Nephron progenitor cell (in vitro differentiated cells): ENCODE measurements around the gene DDX54.

ENCODE experiments used
- DNase-seq: peaks from one replicate; pipeline ENCODE4 v3.0.0; 2021
- H3K27ac Mint-ChIP-seq: 2 replicates; pipeline ENCODE4 v1.8.0; 2021; ENCODE audit warnings: mild to moderate bottlenecking, moderate library complexity, mixed read lengths
- H3K27me3 Mint-ChIP-seq: 2 replicates; pipeline ENCODE4 v1.8.0; 2021; ENCODE audit warnings: mild to moderate bottlenecking, low read depth, mixed read lengths; ENCODE audit not compliant: poor library complexity
- H3K36me3 Mint-ChIP-seq: 2 replicates; pipeline ENCODE4 v1.8.0; 2021; ENCODE audit warnings: low read depth, mixed read lengths
- H3K4me1 Mint-ChIP-seq: 2 replicates; pipeline ENCODE4 v1.8.0; 2021; ENCODE audit warnings: mixed read lengths
- H3K4me3 Mint-ChIP-seq: 2 replicates; pipeline ENCODE4 v1.8.0; 2021; ENCODE audit warnings: mild to moderate bottlenecking, moderate library complexity, mixed read lengths
- H3K9me3 Mint-ChIP-seq: 2 replicates; pipeline ENCODE4 v1.8.0; 2021; ENCODE audit warnings: mild to moderate bottlenecking, moderate library complexity, mixed read lengths
- CTCF ChIP-seq: fragments of 200-600 bp; sonication (generic); IDR thresholded peaks from 2 replicates; pipeline ENCODE4 v1.5.0; 2021; ENCODE audit warnings: antibody characterized with exemption

Gene DDX54

GRCh38 chr12:113159937-113160336, 25.3 kb downstream of the DDX54 start:
- no peak for TF ChIP-seq CTCF
- Mint-ChIP-seq H3K27ac (no peak overlapping the region), H3K9me3 (no peaks in the 10 kb centered on the region), H3K27me3 (peaks cover 32% of the 10 kb centered on the region), H3K4me1 (peaks cover 33% of the 10 kb centered on the region), H3K36me3 (peaks cover 43% of the 10 kb centered on the region), H3K4me3 (no peak overlapping the region)
- DNase-seq: no peak

DNA sequence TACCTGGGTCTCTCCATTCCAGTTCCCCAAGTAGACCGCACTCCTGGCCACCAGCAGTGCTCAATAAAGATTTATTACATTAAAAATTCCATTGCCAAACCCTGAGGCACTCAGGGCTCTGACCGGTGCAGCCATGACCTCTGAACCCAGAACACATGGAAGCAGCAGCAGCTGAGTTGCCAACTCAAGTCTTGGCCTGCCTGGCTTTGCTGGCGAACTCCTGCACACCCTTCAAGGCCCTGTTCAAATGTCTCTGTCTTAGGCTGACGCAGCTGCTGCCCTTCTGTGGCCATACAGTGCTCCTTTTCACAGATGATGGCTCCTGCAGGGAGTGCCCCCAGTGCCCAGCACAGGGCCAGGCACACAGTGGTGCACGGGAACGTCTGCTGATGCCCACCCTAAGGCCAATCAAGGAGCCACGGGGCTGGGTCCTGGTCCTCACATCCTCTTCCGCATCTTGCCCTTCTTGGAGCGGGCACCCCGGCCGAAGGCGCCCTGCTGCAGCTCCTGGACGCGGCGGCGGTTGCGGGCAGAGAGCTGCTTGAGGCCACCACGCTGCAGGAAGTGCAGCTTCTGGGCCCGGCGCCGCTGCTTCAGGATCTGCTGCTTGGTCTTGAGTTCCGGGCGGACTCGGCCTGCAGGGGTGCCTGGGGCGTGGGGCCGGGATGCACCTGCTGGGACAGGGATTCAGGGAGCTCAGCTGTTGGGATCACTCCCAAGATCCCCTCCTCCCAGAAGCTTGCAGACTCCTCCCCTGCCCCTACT, 26.7 kb downstream of the DDX54 start:
- Mint-ChIP-seq H3K27ac (no peak overlapping the region), H3K9me3 (no peaks in the 10 kb centered on the region)

GRCh38 chr12:113157218-113157859, 27.9 kb downstream of the DDX54 start:
- Mint-ChIP-seq H3K4me1 (peaks cover 26% of the 10 kb centered on the region), H3K27me3 (peaks cover 58% of the 10 kb centered on the region), H3K27ac (no peak overlapping the region), H3K9me3 (no peaks in the 10 kb centered on the region), H3K36me3 (peaks cover 42% of the 10 kb centered on the region), H3K4me3 (no peak overlapping the region)
- no peak for DNase-seq
- no peak for TF ChIP-seq CTCF

More for the DNA sequence above, 26.7 kb downstream of the DDX54 start:
- Mint-ChIP-seq H3K36me3 (peaks cover 42% of the 10 kb centered on the region), H3K4me3 (no peak overlapping the region), H3K27me3 (peaks cover 46% of the 10 kb centered on the region), H3K4me1 (peaks cover 33% of the 10 kb centered on the region)
- DNase-seq: no peak
- TF ChIP-seq CTCF: no peak

- DNase-seq: no peak
- no peak for TF ChIP-seq CTCF
These were observed 29.6 kb downstream of the DDX54 start for GRCh38 chr12:113155646-113156045.

DNA sequence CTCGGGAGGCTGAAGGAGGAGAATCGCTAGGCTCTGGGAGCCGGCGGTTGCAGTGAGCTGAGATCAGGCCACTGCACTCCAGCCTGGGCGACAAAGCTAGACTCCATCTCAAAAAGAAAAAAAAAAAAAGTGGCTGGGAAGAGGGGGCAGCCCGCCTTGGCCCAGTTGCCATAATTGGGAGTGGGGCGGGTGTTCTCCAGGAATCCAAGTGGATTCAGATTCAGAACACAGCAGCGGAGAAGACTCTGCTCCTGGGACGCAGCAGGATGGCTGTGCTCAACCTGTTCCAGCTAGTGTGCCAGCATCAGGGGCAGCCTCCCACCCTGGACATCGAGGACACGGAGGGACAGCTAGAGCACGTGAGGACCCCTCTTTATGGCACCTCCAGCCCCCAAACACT, 30.2 kb downstream of the DDX54 start:
- peaks cover 81% of the 10 kb centered on the region for H3K27me3 Mint-ChIP-seq
- H3K9me3 Mint-ChIP-seq: no peaks in the 10 kb centered on the region
- H3K36me3 Mint-ChIP-seq: peaks cover 32% of the 10 kb centered on the region
- DNase-seq: no peak
- no peak for TF ChIP-seq CTCF
- H3K4me1 Mint-ChIP-seq: peaks cover 19% of the 10 kb centered on the region
- no peak overlapping the region for H3K27ac Mint-ChIP-seq
- H3K4me3 Mint-ChIP-seq: no peak overlapping the region

More at GRCh38 chr12:113155646-113156045, 29.6 kb downstream of the DDX54 start:
- H3K27ac Mint-ChIP-seq: no peak overlapping the region
- H3K9me3 Mint-ChIP-seq: no peaks in the 10 kb centered on the region
- peaks cover 20% of the 10 kb centered on the region for H3K4me1 Mint-ChIP-seq
- no peak overlapping the region for H3K4me3 Mint-ChIP-seq
- H3K27me3 Mint-ChIP-seq: peaks cover 75% of the 10 kb centered on the region
- H3K36me3 Mint-ChIP-seq: peaks cover 36% of the 10 kb centered on the region
